HEK293 (cell line): ENCODE data around the gene PCDHGB5.

Experiments used
- CTCF ChIA-PET: fragments of 350-600 bp; formaldehyde crosslinking; extraction: SDS; loops from one replicate; lab custom pipeline; 2021; ENCODE audit warnings: antibody characterized with exemption; lab: Yijun Ruan, JAX
- POLR2A ChIA-PET: fragments of 300-600 bp; formaldehyde crosslinking; extraction: SDS; loops from one replicate; lab custom pipeline; 2020; ENCODE audit warnings: antibody characterized with exemption, inconsistent platforms; lab: Yijun Ruan, JAX
- H3K27ac ChIP-seq: fragments of 200-500 bp; sonication (Bioruptor generic); 2 replicates; pipeline ENCODE4 v1.5.1; 2014; ENCODE audit warnings: low read depth, low read length, control low read depth, inconsistent platforms; ENCODE audit errors: extremely low read depth
- H3K36me3 ChIP-seq, 2 experiments: fragments of 200-500 bp in 1 of 2; sonication (Bioruptor generic) in 1 of 2; 1 replicate in 1 of 2; 2 replicates in 1 of 2; pipeline ENCODE4 v1.5.1; 2014 to 2017; ENCODE audit warnings: inconsistent platforms in 2 of 2, low read length in 2 of 2; ENCODE audit not compliant: control insufficient read depth in 2 of 2, insufficient read depth in 1 of 2
- H3K4me1 ChIP-seq: fragments of 200-500 bp; sonication (Bioruptor generic); 2 replicates; pipeline ENCODE4 v1.5.1; 2014; ENCODE audit warnings: mild to moderate bottlenecking, low read length, inconsistent platforms; ENCODE audit not compliant: control insufficient read depth, insufficient read depth
- H3K4me3 ChIP-seq: 2 replicates; pipeline ENCODE4 v1.5.1; 2011; ENCODE audit warnings: low read depth, mild to moderate bottlenecking, control low read depth, low read length, moderate library complexity
- H3K9me3 ChIP-seq: fragments of 200-500 bp; sonication (Bioruptor generic); 2 replicates; pipeline ENCODE4 v1.5.1; 2014; ENCODE audit warnings: low read depth, low read length, inconsistent platforms; ENCODE audit not compliant: control insufficient read depth, insufficient read depth
- GLIS1 ChIP-seq: fragments of 450-650 bp; formaldehyde crosslinking; IDR thresholded peaks from 2 replicates; pipeline ENCODE4 v1.5.1; 2016; ENCODE audit warnings: missing biosample characterization, missing genetic modification characterization
- KLF8 ChIP-seq: fragments of 450-650 bp; formaldehyde crosslinking; IDR thresholded peaks from 2 replicates; pipeline ENCODE4 v1.5.1; 2016; ENCODE audit warnings: missing biosample characterization, missing genetic modification characterization
- SETDB1 ChIP-seq: IDR thresholded peaks from one replicate; pipeline ENCODE4 v1.6.1; 2017; ENCODE audit warnings: mild to moderate bottlenecking, low read length, moderate library complexity, mixed read lengths; ENCODE audit not compliant: insufficient read length
- ZBTB48 ChIP-seq: fragments of 450-650 bp; formaldehyde crosslinking; IDR thresholded peaks from 2 replicates; pipeline ENCODE4 v1.5.1; 2016; ENCODE audit warnings: missing biosample characterization, missing genetic modification characterization
- ZFP3 ChIP-seq: fragments of 450-650 bp; formaldehyde crosslinking; IDR thresholded peaks from 2 replicates; pipeline ENCODE4 v1.5.1; 2016; ENCODE audit warnings: low read depth, missing biosample characterization, missing genetic modification characterization
- ZNF112 ChIP-seq: fragments of 450-650 bp; formaldehyde crosslinking; IDR thresholded peaks from 2 replicates; pipeline ENCODE4 v1.5.0; 2017; ENCODE audit warnings: missing biosample characterization, missing genetic modification characterization
- ZNF140 ChIP-seq: fragments of 450-650 bp; formaldehyde crosslinking; IDR thresholded peaks from 2 replicates; pipeline ENCODE4 v1.5.1; 2016; ENCODE audit warnings: missing biosample characterization, missing genetic modification characterization
- ZNF155 ChIP-seq: fragments of 450-650 bp; formaldehyde crosslinking; IDR thresholded peaks from 2 replicates; pipeline ENCODE4 v1.5.1; 2016; ENCODE audit warnings: missing biosample characterization, missing genetic modification characterization
- ZNF169 ChIP-seq: fragments of 450-650 bp; formaldehyde crosslinking; IDR thresholded peaks from 2 replicates; pipeline ENCODE4 v1.5.1; 2016; ENCODE audit warnings: missing biosample characterization, missing genetic modification characterization
- ZNF23 ChIP-seq: fragments of 450-650 bp; formaldehyde crosslinking; IDR thresholded peaks from 2 replicates; pipeline ENCODE4 v1.5.1; 2016; ENCODE audit warnings: missing biosample characterization, missing genetic modification characterization, borderline replicate concordance
- ZNF350 ChIP-seq: fragments of 450-650 bp; formaldehyde crosslinking; IDR thresholded peaks from 2 replicates; pipeline ENCODE4 v1.5.0; 2017; ENCODE audit warnings: missing biosample characterization, mild to moderate bottlenecking, missing genetic modification characterization
- ZNF391 ChIP-seq: fragments of 450-650 bp; formaldehyde crosslinking; IDR thresholded peaks from 2 replicates; pipeline ENCODE4 v1.5.1; 2016; ENCODE audit warnings: low read depth, missing biosample characterization, missing genetic modification characterization, borderline replicate concordance
- ZNF510 ChIP-seq: fragments of 450-650 bp; formaldehyde crosslinking; IDR thresholded peaks from 2 replicates; pipeline ENCODE4 v1.5.1; 2018; ENCODE audit warnings: mild to moderate bottlenecking, missing genetic modification characterization, missing biosample characterization; ENCODE audit not compliant: insufficient replicate concordance
- ZNF548 ChIP-seq: fragments of 450-650 bp; formaldehyde crosslinking; IDR thresholded peaks from 2 replicates; pipeline ENCODE4 v1.5.1; 2016; ENCODE audit warnings: missing biosample characterization, missing genetic modification characterization
- ZNF600 ChIP-seq: fragments of 450-650 bp; formaldehyde crosslinking; IDR thresholded peaks from 2 replicates; pipeline ENCODE4 v1.5.1; 2016; ENCODE audit warnings: missing biosample characterization, missing genetic modification characterization
- ZNF658 ChIP-seq: fragments of 450-650 bp; formaldehyde crosslinking; IDR thresholded peaks from 2 replicates; pipeline ENCODE4; 2016; ENCODE audit warnings: missing biosample characterization, missing genetic modification characterization
- ZNF777 ChIP-seq: fragments of 450-650 bp; formaldehyde crosslinking; IDR thresholded peaks from 2 replicates; pipeline ENCODE4 v1.5.1; 2017; ENCODE audit warnings: missing biosample characterization, missing genetic modification characterization, borderline replicate concordance
- ZSCAN16 ChIP-seq: fragments of 450-650 bp; formaldehyde crosslinking; IDR thresholded peaks from 2 replicates; pipeline ENCODE4 v1.5.1; 2016; ENCODE audit warnings: missing biosample characterization, missing genetic modification characterization
- ZXDB ChIP-seq: fragments of 450-650 bp; formaldehyde crosslinking; IDR thresholded peaks from 2 replicates; pipeline ENCODE4 v1.5.1; 2016; ENCODE audit warnings: missing biosample characterization, missing genetic modification characterization
- TF ChIP-seq, protein P1 (sequence below): fragments of 450-650 bp; formaldehyde crosslinking; IDR thresholded peaks from 2 replicates; pipeline ENCODE4 v1.5.1; 2016; ENCODE audit warnings: missing biosample characterization, missing genetic modification characterization
- TF ChIP-seq, protein P2 (sequence below): fragments of 450-650 bp; formaldehyde crosslinking; IDR thresholded peaks from 2 replicates; pipeline ENCODE4 v1.5.1; 2017; ENCODE audit warnings: missing biosample characterization, mild to moderate bottlenecking, missing genetic modification characterization, moderate library complexity
- TF ChIP-seq, protein P3 (sequence below): fragments of 450-650 bp; formaldehyde crosslinking; IDR thresholded peaks from 2 replicates; pipeline ENCODE4 v1.5.1; 2016; ENCODE audit warnings: missing biosample characterization, missing genetic modification characterization
- TF ChIP-seq, protein P4 (sequence below): fragments of 450-650 bp; formaldehyde crosslinking; IDR thresholded peaks from 2 replicates; pipeline ENCODE4 v1.5.1; 2016; ENCODE audit warnings: missing biosample characterization, missing genetic modification characterization
- TF ChIP-seq, protein P5 (sequence below): fragments of 450-650 bp; formaldehyde crosslinking; IDR thresholded peaks from 2 replicates; pipeline ENCODE4 v1.5.1; 2017; ENCODE audit warnings: missing biosample characterization, missing genetic modification characterization

The PCDHGB5 gene

DNA sequence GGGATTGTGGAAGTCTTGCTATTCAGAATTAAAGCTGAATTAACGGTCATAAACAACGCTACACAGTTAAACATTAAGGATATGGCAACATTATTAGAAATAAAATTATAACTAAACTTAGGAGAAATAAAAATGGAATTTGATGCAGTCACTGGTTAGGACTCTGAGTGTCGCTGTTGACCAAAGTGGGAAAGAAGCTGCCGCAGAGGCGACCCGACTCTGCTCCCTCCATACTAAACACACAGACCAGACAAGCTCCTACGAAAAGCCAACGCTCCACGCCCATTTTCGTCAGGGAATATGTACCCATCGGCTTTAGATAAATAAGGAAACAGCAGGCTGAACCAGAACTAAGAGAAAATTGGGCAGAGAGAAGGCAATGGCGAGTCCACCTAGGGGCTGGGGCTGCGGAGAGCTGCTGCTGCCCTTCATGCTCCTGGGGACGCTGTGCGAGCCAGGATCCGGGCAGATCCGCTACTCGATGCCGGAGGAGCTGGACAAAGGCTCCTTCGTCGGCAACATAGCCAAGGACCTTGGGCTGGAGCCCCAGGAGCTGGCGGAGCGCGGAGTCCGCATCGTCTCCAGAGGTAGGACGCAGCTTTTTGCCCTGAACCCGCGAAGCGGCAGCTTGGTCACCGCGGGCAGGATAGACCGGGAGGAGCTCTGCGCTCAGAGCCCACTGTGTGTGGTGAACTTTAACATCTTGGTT, 33.6 kb upstream of the PCDHGB5 start, which contains the start of gene PCDHGA5:
PCDHGA5 (plus strand) TSS at position 211 of the 709 bp plus-strand sequence; CDS start at position 380, 169 bp downstream.
- Histone ChIP-seq H3K4me3 (no peak within 1 kb of the TSS), H3K27ac (no peak within 1 kb of the TSS), H3K4me1 (no peaks in the 10 kb centered on the region), H3K9me3 (peaks cover 3% of the 10 kb centered on the region; the same call in 1 of the 2 replicates), H3K36me3 (no peaks in the 10 kb centered on the region)
- CTCF ChIA-PET = interaction anchor here (0.7 to 2.3 kb wide), 9 partner anchors 10 to 203 kb away, joined by 3 to 13 read pairs (median 4); partner anchors contain the start of genes PCDHGA4 and PCDHGB1
- TF ChIP-seq ZFP3 = no peak
- TF ChIP-seq ZNF350 (tag by site-specific recombination) = no peak
- no peak for TF ChIP-seq ZNF155 (tag by site-specific recombination)
- no peak for TF ChIP-seq ZNF777 (tag by site-specific recombination)
- TF ChIP-seq SETDB1 = no peak
- no peak for TF ChIP-seq ZNF600
- no peak for TF ChIP-seq ZNF169
- no peak for TF ChIP-seq ZNF658 (tag by site-specific recombination)
- no peak for TF ChIP-seq ZBTB48
- TF ChIP-seq, protein P1, sequence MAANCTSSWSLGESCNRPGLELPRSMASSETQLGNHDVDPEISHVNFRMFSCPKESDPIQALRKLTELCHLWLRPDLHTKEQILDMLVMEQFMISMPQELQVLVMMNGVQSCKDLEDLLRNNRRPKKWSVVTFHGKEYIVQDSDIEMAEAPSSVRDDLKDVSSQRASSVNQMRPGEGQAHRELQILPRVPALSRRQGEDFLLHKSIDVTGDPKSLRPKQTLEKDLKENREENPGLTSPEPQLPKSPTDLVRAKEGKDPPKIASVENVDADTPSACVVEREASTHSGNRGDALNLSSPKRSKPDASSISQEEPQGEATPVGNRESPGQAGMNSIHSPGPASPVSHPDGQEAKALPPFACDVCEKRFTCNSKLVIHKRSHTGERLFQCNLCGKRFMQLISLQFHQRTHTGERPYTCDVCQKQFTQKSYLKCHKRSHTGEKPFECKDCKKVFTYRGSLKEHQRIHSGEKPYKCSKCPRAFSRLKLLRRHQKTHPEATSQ (tag by site-specific recombination) = no peak
- TF ChIP-seq, protein P2, sequence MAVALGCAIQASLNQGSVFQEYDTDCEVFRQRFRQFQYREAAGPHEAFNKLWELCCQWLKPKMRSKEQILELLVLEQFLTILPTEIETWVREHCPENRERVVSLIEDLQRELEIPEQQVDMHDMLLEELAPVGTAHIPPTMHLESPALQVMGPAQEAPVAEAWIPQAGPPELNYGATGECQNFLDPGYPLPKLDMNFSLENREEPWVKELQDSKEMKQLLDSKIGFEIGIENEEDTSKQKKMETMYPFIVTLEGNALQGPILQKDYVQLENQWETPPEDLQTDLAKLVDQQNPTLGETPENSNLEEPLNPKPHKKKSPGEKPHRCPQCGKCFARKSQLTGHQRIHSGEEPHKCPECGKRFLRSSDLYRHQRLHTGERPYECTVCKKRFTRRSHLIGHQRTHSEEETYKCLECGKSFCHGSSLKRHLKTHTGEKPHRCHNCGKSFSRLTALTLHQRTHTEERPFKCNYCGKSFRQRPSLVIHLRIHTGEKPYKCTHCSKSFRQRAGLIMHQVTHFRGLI (tag by site-specific recombination) = no peak
- POLR2A ChIA-PET = interaction anchor here (0.6 kb wide), 1 partner anchor 38 kb away, joined by 3 read pairs; no protein-coding TSS in a partner anchor

DNA sequence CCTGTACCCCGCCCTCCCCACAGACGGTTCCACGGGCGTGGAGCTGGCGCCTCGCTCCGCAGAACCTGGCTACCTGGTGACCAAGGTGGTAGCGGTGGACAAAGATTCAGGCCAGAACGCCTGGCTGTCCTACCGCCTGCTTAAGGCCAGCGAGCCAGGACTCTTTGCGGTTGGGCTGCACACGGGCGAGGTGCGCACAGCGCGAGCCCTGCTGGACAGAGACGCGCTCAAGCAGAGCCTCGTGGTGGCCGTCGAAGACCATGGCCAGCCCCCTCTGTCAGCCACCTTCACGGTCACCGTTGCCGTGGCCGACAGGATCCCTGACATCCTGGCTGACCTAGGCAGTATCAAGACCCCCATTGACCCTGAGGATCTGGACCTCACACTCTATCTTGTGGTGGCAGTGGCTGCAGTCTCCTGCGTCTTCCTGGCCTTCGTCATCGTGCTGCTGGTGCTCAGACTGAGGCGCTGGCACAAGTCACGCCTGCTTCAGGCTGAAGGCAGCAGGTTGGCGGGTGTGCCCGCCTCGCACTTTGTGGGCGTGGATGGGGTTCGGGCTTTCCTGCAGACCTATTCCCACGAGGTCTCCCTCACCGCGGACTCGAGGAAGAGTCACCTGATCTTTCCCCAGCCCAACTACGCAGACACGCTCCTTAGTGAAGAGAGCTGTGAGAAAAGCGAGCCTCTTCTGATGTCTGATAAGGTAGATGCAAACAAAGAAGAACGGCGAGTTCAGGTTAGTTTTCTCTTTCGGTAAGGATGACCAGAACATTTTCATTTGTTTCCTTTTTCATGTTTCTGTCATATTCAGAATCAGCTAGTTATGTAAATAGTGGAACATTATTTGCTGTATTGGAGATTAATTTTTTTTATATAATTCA, 31.5 kb upstream of the PCDHGB5 start:
- Histone ChIP-seq H3K36me3 (no peaks in the 10 kb centered on the region), H3K4me1 (no peaks in the 10 kb centered on the region), H3K4me3 (no peak overlapping the region), H3K9me3 (no peaks in the 10 kb centered on the region), H3K27ac (no peak overlapping the region)
- POLR2A ChIA-PET = no interaction called here
- TF ChIP-seq ZNF510 (tag by site-specific recombination) = no peak
- TF ChIP-seq, protein P3, sequence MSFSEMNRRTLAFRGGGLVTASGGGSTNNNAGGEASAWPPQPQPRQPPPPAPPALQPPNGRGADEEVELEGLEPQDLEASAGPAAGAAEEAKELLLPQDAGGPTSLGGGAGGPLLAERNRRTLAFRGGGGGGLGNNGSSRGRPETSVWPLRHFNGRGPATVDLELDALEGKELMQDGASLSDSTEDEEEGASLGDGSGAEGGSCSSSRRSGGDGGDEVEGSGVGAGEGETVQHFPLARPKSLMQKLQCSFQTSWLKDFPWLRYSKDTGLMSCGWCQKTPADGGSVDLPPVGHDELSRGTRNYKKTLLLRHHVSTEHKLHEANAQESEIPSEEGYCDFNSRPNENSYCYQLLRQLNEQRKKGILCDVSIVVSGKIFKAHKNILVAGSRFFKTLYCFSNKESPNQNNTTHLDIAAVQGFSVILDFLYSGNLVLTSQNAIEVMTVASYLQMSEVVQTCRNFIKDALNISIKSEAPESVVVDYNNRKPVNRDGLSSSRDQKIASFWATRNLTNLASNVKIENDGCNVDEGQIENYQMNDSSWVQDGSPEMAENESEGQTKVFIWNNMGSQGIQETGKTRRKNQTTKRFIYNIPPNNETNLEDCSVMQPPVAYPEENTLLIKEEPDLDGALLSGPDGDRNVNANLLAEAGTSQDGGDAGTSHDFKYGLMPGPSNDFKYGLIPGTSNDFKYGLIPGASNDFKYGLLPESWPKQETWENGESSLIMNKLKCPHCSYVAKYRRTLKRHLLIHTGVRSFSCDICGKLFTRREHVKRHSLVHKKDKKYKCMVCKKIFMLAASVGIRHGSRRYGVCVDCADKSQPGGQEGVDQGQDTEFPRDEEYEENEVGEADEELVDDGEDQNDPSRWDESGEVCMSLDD (tag by site-specific recombination) = no peak
- no peak for TF ChIP-seq ZNF391 (tag by site-specific recombination)
- TF ChIP-seq KLF8 (tag by site-specific recombination) = no peak
- TF ChIP-seq, protein P4, sequence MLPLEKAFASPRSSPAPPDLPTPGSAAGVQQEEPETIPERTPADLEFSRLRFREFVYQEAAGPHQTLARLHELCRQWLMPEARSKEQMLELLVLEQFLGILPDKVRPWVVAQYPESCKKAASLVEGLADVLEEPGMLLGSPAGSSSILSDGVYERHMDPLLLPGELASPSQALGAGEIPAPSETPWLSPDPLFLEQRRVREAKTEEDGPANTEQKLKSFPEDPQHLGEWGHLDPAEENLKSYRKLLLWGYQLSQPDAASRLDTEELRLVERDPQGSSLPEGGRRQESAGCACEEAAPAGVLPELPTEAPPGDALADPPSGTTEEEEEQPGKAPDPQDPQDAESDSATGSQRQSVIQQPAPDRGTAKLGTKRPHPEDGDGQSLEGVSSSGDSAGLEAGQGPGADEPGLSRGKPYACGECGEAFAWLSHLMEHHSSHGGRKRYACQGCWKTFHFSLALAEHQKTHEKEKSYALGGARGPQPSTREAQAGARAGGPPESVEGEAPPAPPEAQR (tag by site-specific recombination) = no peak
- no peak for TF ChIP-seq ZNF140
- TF ChIP-seq ZNF548 (tag by site-specific recombination) = no peak
- TF ChIP-seq GLIS1 = no peak
- no peak for TF ChIP-seq ZXDB
- TF ChIP-seq ZNF23 = no peak
- TF ChIP-seq, protein P5, sequence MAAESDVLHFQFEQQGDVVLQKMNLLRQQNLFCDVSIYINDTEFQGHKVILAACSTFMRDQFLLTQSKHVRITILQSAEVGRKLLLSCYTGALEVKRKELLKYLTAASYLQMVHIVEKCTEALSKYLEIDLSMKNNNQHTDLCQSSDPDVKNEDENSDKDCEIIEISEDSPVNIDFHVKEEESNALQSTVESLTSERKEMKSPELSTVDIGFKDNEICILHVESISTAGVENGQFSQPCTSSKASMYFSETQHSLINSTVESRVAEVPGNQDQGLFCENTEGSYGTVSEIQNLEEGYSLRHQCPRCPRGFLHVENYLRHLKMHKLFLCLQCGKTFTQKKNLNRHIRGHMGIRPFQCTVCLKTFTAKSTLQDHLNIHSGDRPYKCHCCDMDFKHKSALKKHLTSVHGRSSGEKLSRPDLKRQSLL (tag by site-specific recombination) = no peak
- no peak for TF ChIP-seq ZNF112 (tag by site-specific recombination)
- TF ChIP-seq ZSCAN16 (tag by site-specific recombination) = no peak
- TF ChIP-seq, all 188 proteins: peak for 0
- CTCF ChIA-PET = interaction anchor here (0.5 to 0.8 kb wide), 4 partner anchors 8 to 30 kb away, joined by 3 to 4 read pairs (median 3); partner anchors contain the start of gene PCDHGA7
